Measurements from ENCODE around the gene SIMC1. TPM values are rescaled to one million over a fixed set of nuclear protein-coding genes. Genes with fewer than 3 reads are reported as not detected.
"Not testable (repeated sequence)": the region's sequence is repeated elsewhere in the genome, so short reads cannot be mapped to it uniquely, and the experiment has no call there.

SIMC1 gene
- total RNA-seq, 2 donors from 2014 or later: 23.9 to 24.4 TPM

GRCh38 chr5:176244318-176244717 is 6.1 kb downstream of the SIMC1 start:
- H3K27me3 ChIP-seq; H3K36me3 ChIP-seq; H3K27ac ChIP-seq; H3K9ac ChIP-seq (ENCODE audit: low read depth in 2 of 2, low read length in 2 of 2); DNase-seq; H3K4me3 ChIP-seq; intact Hi-C loops (cut with DNase I); H3K4me1 ChIP-seq; H3K9me3 ChIP-seq: not testable (repeated sequence)

DNA sequence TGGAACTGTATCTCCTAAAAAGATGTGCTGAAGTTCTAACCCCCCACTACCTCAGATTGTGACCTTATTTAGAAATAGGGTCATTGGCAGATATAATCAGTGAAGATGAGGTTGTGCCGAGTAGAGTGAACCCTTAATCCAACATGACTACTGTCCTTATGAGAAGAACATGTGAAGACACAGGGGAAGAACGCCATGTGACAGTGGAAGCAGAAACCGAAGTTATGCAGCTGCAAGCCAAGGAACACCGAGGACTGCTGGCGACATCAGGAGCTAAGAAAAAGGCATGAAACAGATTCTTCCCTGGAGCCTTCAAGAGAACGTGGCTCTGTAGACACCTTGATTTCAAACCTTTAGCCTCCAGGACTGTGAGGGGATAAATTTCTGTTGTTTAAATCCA is 6.8 kb downstream of the SIMC1 start:
- H3K36me3 ChIP-seq; H3K9ac ChIP-seq (ENCODE audit: low read depth in 2 of 2, low read length in 2 of 2); H3K4me1 ChIP-seq; H3K27me3 ChIP-seq; H3K27ac ChIP-seq; DNase-seq; H3K9me3 ChIP-seq; H3K4me3 ChIP-seq; intact Hi-C loops (cut with DNase I): not testable (repeated sequence)

GRCh38 chr5:176245489-176245888 is 7.3 kb downstream of the SIMC1 start:
- H3K9me3 ChIP-seq; H3K4me1 ChIP-seq; H3K9ac ChIP-seq (ENCODE audit: low read depth in 2 of 2, low read length in 2 of 2); intact Hi-C loops (cut with DNase I); DNase-seq; H3K27me3 ChIP-seq; H3K36me3 ChIP-seq; H3K27ac ChIP-seq; H3K4me3 ChIP-seq: not testable (repeated sequence)

DNA sequence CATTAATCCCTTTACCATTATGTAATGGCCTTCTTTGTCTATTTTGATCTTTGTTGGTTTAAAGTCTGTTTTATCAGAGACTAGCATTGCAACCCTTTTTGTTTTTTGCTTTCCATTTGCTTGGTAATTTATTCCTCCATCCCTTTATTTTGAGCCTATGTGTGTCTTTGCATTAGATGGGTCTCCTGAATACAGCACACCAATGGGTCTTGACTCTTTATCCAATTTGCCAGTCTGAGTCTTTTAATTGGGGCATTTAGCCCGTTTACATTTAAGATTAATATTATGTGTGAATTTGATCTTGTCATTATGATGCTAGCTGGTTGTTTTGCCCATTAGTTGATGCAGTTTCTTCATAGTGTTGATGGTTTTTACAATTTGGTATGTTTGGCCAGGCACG is 12.5 kb downstream of the SIMC1 start:
- H3K36me3 ChIP-seq; H3K27me3 ChIP-seq; H3K4me1 ChIP-seq; H3K9me3 ChIP-seq; H3K4me3 ChIP-seq; H3K27ac ChIP-seq; intact Hi-C loops (cut with DNase I); H3K9ac ChIP-seq (ENCODE audit: low read depth in 2 of 2, low read length in 2 of 2); DNase-seq: not testable (repeated sequence)

DNA sequence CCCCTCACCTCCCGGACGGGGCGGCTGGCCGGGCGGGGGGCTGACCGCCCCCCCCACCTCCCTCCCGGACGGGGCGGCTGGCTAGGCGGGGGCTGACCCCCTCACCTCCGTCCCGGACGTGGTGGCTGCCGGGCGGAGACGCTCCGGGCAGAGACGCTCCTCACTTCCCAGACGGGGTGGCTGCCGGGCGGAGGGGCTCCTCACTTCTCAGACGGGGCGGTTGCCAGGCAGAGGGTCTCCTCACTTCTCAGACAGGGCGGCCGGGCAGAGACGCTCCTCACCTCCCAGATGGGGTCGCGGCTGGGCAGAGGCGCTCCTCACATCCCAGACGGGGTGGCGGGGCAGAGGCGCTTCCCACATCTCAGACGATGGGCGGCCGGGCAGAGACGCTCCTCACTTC is 13.9 kb downstream of the SIMC1 start:
- H3K4me1 ChIP-seq; intact Hi-C loops (cut with DNase I); H3K9me3 ChIP-seq; DNase-seq; H3K36me3 ChIP-seq; H3K4me3 ChIP-seq; H3K27me3 ChIP-seq; H3K27ac ChIP-seq; H3K9ac ChIP-seq (ENCODE audit: low read depth in 2 of 2, low read length in 2 of 2): not testable (repeated sequence)

- H3K9me3 ChIP-seq; H3K4me1 ChIP-seq; H3K27ac ChIP-seq; intact Hi-C loops (cut with DNase I); H3K36me3 ChIP-seq; H3K9ac ChIP-seq (ENCODE audit: low read depth in 2 of 2, low read length in 2 of 2); H3K27me3 ChIP-seq; H3K4me3 ChIP-seq; DNase-seq: not testable (repeated sequence)
Measured at GRCh38 chr5:176253370-176254065, 15.3 kb downstream of the SIMC1 start.

DNA sequence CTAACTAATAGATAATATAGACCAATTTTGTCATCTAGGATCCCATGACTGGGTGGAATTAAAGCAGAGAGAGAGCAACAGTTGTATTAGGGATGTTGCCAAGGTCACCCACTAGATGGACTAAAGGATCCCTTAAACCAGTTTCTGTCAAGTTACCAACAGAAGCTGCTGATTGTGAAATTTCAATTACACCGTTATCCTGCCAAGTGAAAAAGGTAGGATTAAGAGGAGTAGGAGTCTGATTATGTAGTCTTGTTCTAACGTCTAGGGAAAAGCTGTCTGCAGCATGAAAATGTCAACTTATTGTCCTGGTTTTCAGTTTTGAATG is 15.8 kb downstream of the SIMC1 start:
- H3K4me3 ChIP-seq; H3K9me3 ChIP-seq; H3K9ac ChIP-seq (ENCODE audit: low read depth in 2 of 2, low read length in 2 of 2); H3K4me1 ChIP-seq; H3K27ac ChIP-seq; DNase-seq; intact Hi-C loops (cut with DNase I); H3K36me3 ChIP-seq; H3K27me3 ChIP-seq: not testable (repeated sequence)

GRCh38 chr5:176257871-176258505 is 19.8 kb downstream of the SIMC1 start:
- H3K4me1 ChIP-seq; H3K27ac ChIP-seq; DNase-seq; H3K4me3 ChIP-seq; H3K9me3 ChIP-seq; intact Hi-C loops (cut with DNase I); H3K36me3 ChIP-seq; H3K9ac ChIP-seq (ENCODE audit: low read depth in 2 of 2, low read length in 2 of 2); H3K27me3 ChIP-seq: not testable (repeated sequence)

DNA sequence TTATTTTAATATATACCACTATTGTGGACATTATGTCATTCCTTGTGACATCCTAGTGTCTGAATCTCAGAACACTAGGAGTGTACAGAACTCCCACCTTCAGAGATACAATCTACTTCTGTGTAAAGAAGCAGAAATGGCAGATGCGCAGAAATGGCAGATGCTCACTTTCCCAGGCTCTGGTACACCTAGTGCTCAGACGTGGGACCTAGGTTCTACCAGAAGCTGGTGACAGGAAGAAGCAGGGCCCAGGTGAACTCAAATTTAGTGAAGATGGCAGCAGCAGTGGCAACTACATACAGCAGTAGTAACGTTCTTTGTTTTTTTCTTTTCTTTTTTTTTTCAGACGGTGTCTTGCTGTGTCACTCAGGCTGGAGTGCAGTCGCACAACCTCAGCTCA is 22.5 kb downstream of the SIMC1 start:
- H3K4me3 ChIP-seq; H3K9ac ChIP-seq (ENCODE audit: low read depth in 2 of 2, low read length in 2 of 2); H3K27me3 ChIP-seq; H3K4me1 ChIP-seq; DNase-seq; H3K27ac ChIP-seq; H3K36me3 ChIP-seq; H3K9me3 ChIP-seq; intact Hi-C loops (cut with DNase I): not testable (repeated sequence)

GRCh38 chr5:176266448-176266847 is 28.2 kb downstream of the SIMC1 start:
- H3K9me3 ChIP-seq; H3K27ac ChIP-seq; DNase-seq; H3K9ac ChIP-seq (ENCODE audit: low read depth in 2 of 2, low read length in 2 of 2); H3K27me3 ChIP-seq; H3K4me1 ChIP-seq; intact Hi-C loops (cut with DNase I); H3K36me3 ChIP-seq; H3K4me3 ChIP-seq: not testable (repeated sequence)

DNA sequence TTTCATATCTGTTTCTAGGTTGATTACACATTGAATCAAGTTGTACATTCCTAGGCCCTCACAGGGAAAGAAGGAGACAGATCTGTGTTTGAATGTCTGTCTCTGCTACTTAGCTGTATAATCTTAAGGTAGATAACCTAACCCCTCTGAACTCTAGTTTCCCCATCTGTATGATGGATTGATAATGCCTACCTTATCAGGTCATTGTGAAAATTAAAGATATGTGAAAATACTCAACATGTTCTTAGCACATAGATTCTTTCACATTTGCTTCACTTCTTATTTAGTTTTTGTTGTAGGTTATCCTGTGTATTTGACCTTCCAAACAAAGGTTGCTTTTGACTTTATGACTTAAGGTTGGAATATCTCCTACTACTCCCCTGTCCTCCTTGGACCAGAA is 50.8 kb downstream of the SIMC1 start:
- intact Hi-C loops (cut with DNase I); H3K4me3 ChIP-seq; H3K36me3 ChIP-seq; H3K9ac ChIP-seq (ENCODE audit: low read depth in 2 of 2, low read length in 2 of 2); H3K27ac ChIP-seq; H3K27me3 ChIP-seq; DNase-seq; H3K4me1 ChIP-seq; H3K9me3 ChIP-seq: not testable (repeated sequence)

DNA sequence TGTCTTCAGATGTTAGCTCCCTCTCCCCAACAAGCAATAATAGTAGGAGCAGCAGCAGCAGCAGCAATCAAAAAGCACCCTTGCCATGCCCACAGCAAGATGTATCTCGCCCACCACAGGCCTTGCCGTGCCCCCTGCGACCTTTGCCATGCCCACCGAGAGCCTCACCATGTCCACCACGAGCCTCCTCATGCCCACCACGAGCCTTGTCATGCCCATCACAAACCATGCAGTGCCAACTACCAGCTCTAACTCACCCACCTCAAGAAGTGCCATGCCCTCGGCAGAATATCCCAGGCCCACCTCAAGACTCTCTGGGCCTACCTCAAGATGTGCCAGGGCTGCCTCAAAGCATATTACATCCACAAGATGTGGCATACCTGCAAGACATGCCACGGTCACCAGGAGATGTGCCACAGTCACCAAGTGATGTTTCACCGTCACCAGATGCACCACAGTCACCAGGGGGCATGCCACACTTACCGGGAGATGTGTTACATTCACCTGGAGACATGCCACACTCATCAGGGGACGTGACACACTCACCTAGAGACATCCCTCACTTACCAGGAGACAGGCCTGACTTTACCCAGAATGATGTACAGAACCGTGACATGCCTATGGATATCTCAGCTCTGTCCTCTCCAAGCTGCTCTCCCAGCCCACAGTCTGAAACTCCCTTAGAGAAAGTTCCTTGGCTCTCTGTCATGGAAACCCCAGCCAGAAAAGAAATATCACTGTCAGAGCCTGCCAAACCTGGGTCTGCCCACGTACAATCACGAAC is 52.0 kb downstream of the SIMC1 start:
- intact Hi-C loops (cut with DNase I); H3K4me1 ChIP-seq; H3K27me3 ChIP-seq; H3K4me3 ChIP-seq; H3K9ac ChIP-seq (ENCODE audit: low read depth in 2 of 2, low read length in 2 of 2); DNase-seq; H3K36me3 ChIP-seq; H3K27ac ChIP-seq; H3K9me3 ChIP-seq: not testable (repeated sequence)

GRCh38 chr5:176305356-176305755 is 67.1 kb downstream of the SIMC1 start:
- DNase-seq; intact Hi-C loops (cut with DNase I); H3K9me3 ChIP-seq; H3K36me3 ChIP-seq; H3K9ac ChIP-seq (ENCODE audit: low read depth in 2 of 2, low read length in 2 of 2); H3K4me3 ChIP-seq; H3K4me1 ChIP-seq; H3K27me3 ChIP-seq; H3K27ac ChIP-seq: not testable (repeated sequence)

All from colonic mucosa (tissue), 4 donors.